Spleen (tissue), 11 donors: Measurements from ENCODE around the gene PPA2. TPM values are rescaled to one million over a fixed set of nuclear protein-coding genes. Genes with fewer than 3 reads are reported as not detected.
"Not testable (repeated sequence)": the region's sequence is repeated elsewhere in the genome, so short reads cannot be mapped to it uniquely, and the experiment has no call there.

ENCODE experiments used
- DNase-seq: peaks from one replicate; pipeline ENCODE4 v3.0.0-alpha.2; 2020
- H3K27ac ChIP-seq, 8 donors: fragments of 200-600 bp; sonication (generic) in 7 of 8; 1 replicate in 4 of 8; 2 replicates in 4 of 8; pipeline versions ENCODE4 v1.5.0 to v1.8.0; 2016 to 2021; ENCODE audit warnings: inconsistent platforms in 4 of 8, mild to moderate bottlenecking in 4 of 8, moderate library complexity in 1 of 8
- H3K27me3 ChIP-seq, 7 donors: fragments of 200-600 bp; sonication (generic) in 6 of 7; replicated peaks in 1 of 7; 1 replicate in 4 of 7; 2 replicates in 3 of 7; pipeline versions ENCODE4 v1.5.0 to v1.8.0; 2016 to 2021; ENCODE audit warnings: inconsistent platforms in 3 of 7, mild to moderate bottlenecking in 1 of 7
- H3K36me3 ChIP-seq, 6 donors: fragments of 200-600 bp; sonication (generic) in 5 of 6; 1 replicate in 4 of 6; 2 replicates in 2 of 6; pipeline versions ENCODE4 v1.5.0 to v1.8.0; 2016 to 2021; ENCODE audit warnings: inconsistent platforms in 2 of 6
- H3K4me1 ChIP-seq, 6 donors: fragments of 200-600 bp; sonication (generic) in 5 of 6; 1 replicate in 3 of 6; 2 replicates in 3 of 6; pipeline versions ENCODE4 v1.5.0 to v1.8.0; 2016 to 2021; ENCODE audit warnings: inconsistent platforms in 3 of 6
- H3K4me3 ChIP-seq, 8 donors: fragments of 200-600 bp; sonication (generic) in 7 of 8; 1 replicate in 4 of 8; 2 replicates in 4 of 8; pipeline versions ENCODE4 v1.5.0 to v1.8.0; 2016 to 2021; ENCODE audit warnings: inconsistent platforms in 4 of 8, mild to moderate bottlenecking in 4 of 8, moderate library complexity in 2 of 8
- H3K9me3 ChIP-seq, 8 donors: fragments of 200-600 bp; sonication (generic) in 7 of 8; 1 replicate in 4 of 8; 2 replicates in 4 of 8; pipeline versions ENCODE4 v1.5.0 to v1.8.0; 2016 to 2021; ENCODE audit warnings: inconsistent platforms in 4 of 8
- CTCF ChIP-seq, 11 experiments: fragments of 200-600 bp in 7 of 11; fragments of 450-650 bp in 4 of 11; sonication (generic) in 4 of 11; IDR thresholded peaks in 8 of 11; conservative IDR thresholded peaks in 3 of 11; 1 replicate in 7 of 11; 2 replicates in 4 of 11; pipeline versions ENCODE4 v1.4.0 to v1.8.0; 2016 to 2021; ENCODE audit warnings: antibody characterized with exemption in 11 of 11, inconsistent platforms in 4 of 11, mild to moderate bottlenecking in 1 of 11
- POLR2A ChIP-seq, 3 donors: fragments of 450-650 bp; IDR thresholded peaks; one replicate each; pipeline ENCODE4 v1.5.1; 2017; ENCODE audit warnings: antibody characterized with exemption in 3 of 3, mild to moderate bottlenecking in 1 of 3
- POLR2AphosphoS5 ChIP-seq, 3 donors: sonication (generic); formaldehyde crosslinking; IDR thresholded peaks; one replicate each; pipeline ENCODE4 v1.5.1; 2017; ENCODE audit warnings: antibody characterized with exemption in 3 of 3
- WGBS, 5 donors: extraction: QIAGEN DNeasy Blood & Tissue Kit in 3 of 5; methylation state at CpG; one replicate each; pipeline versions ENCODE4 v1.1.5 to v1.1.7; 2013 to 2018; 5-methylcytosine and 5-hydroxymethylcytosine counted together
- intact Hi-C: fragments of 100-400 bp; cut with DNase I; formaldehyde crosslinking; loops from one replicate; pipeline ENCODE4 v1.15.0; 2023; ENCODE audit warnings: low total_unique reads
- polyA plus RNA-seq, 3 donors: library from polyadenylated mRNA; stranded (reverse); fragments of 200-250 nt; gene quantifications; one replicate each; pipeline ENCODE4 v1.2.1, GENCODE V29; 2013
- total RNA-seq, 7 donors: library from RNA; depleted of rRNA in 3 of 7; stranded (reverse); fragments of >200 nt in 3 of 7; fragmentation: NEBNext Ultra II Directional in 4 of 7; extraction: Animal tissue kit (Norgen Biotek cat#: 25700) in 4 of 7; gene quantifications; one replicate each; pipeline versions ENCODE4 v1.1.0 to v1.2.1, GENCODE V29; 2016 to 2021
- donor health status: healthy with polysubstance abuse.
- donor health status: DM: no; HTN: no; CAD: no; lungs with moderate emphysema.
- donor health status: DM: no; HTN: no; CAD: no.
- donor health status: Bipolar disorder and iron deficiency.
- donor health status: healthy.
- donor health status: DM: no; HTN: no; CAD: no.
- donor health status: DM: yes; HTN: yes; CAD: no.

The PPA2 gene
- total and polyA plus RNA-seq, 10 donors = 45.2 to 113 (median 67.9) TPM

- peak; percentile 66 for DNase-seq
- intact Hi-C loops = no loop called here
- Histone ChIP-seq H3K4me1 (no peaks in the 10 kb centered on the region), H3K27ac (no peak overlapping the region), H3K4me3 (no peak overlapping the region), H3K27me3 (no peaks in the 10 kb centered on the region), H3K36me3 (peaks cover 0 to 66% (median 18%) of the 10 kb centered on the region in 6 donors), H3K9me3 (peaks cover 0 to 17% (median 11%) of the 10 kb centered on the region in 8 donors)
- WGBS, 5 donors = 95 to 98% (median 97%) methylated on average over 12 of the region's 12 CpGs
- no peak for TF ChIP-seq CTCF (IDR thresholded peaks at IDR 0.05 in 8 of 11, conservative IDR thresholded peaks at IDR 0.05 in 3 of 11)
- TF ChIP-seq POLR2AphosphoS5 (IDR thresholded peaks at IDR 0.05) = peak in 1 of 3 donors; percentile 36
These were observed 58.5 kb downstream of the PPA2 start for GRCh38 chr4:105415281-105415744.

GRCh38 chr4:105414316-105414715, 59.5 kb downstream of the PPA2 start:
- peaks cover 0 to 17% (median 11%) of the 10 kb centered on the region in 8 donors for H3K9me3 ChIP-seq
- DNase-seq = peak; percentile 73
- H3K4me1 ChIP-seq = no peaks in the 10 kb centered on the region
- H3K4me3 ChIP-seq = no peak overlapping the region
- WGBS, 5 donors = 88 to 95% (median 92%) methylated on average over 15 of the region's 15 CpGs
- TF ChIP-seq POLR2AphosphoS5 (IDR thresholded peaks at IDR 0.05) = peak in 1 of 3 donors; percentile 40
- TF ChIP-seq CTCF (IDR thresholded peaks at IDR 0.05 in 8 of 11, conservative IDR thresholded peaks at IDR 0.05 in 3 of 11) = no peak
- TF ChIP-seq POLR2A (IDR thresholded peaks at IDR 0.05) = no peak
- intact Hi-C loops = no loop called here
- H3K36me3 ChIP-seq = peaks cover 0 to 66% (median 15%) of the 10 kb centered on the region in 6 donors
- H3K27me3 ChIP-seq = no peaks in the 10 kb centered on the region
- H3K27ac ChIP-seq = no peak overlapping the region

- Histone ChIP-seq H3K9me3 (peaks cover 0 to 31% (median 21%) of the 10 kb centered on the region in 8 donors), H3K36me3 (peaks cover 0 to 68% (median 12%) of the 10 kb centered on the region in 6 donors)
- DNase-seq, H3K4me3 ChIP-seq, H3K27ac ChIP-seq, intact Hi-C loops, H3K4me1 ChIP-seq, H3K27me3 ChIP-seq: not testable (repeated sequence)
- whole genome bisulfite sequencing, 5 donors = 95 to 98% (median 97%) methylated on average over 8 of the region's 8 CpGs
These were observed 64.7 kb downstream of the PPA2 start for GRCh38 chr4:105409135-105409534.

- DNase-seq = no peak
- Histone ChIP-seq H3K4me3 (no peak overlapping the region), H3K27ac (no peak overlapping the region), H3K27me3 (no peaks in the 10 kb centered on the region), H3K36me3 (peaks cover 0 to 55% (median 18%) of the 10 kb centered on the region in 6 donors), H3K9me3 (peaks cover 0 to 14% (median 10%) of the 10 kb centered on the region in 8 donors), H3K4me1 (peaks cover 0 to 4% (median 0%) of the 10 kb centered on the region in 6 donors)
- intact Hi-C loops = no loop called here
- WGBS, 5 donors = 95 to 100% (median 96%) methylated on average over 1 of the region's 1 CpG
- TF ChIP-seq POLR2AphosphoS5 (IDR thresholded peaks at IDR 0.05) (no peak), CTCF (IDR thresholded peaks at IDR 0.05 in 8 of 11, conservative IDR thresholded peaks at IDR 0.05 in 3 of 11) (no peak), POLR2A (IDR thresholded peaks at IDR 0.05) (no peak)
These were observed 72.8 kb downstream of the PPA2 start for GRCh38 chr4:105400901-105401677.
